WTC11 (cell line): ENCODE measurements around the gene TCEANC2. TPM values are rescaled to one million over a fixed set of nuclear protein-coding genes. Genes with fewer than 3 reads are reported as not detected.

ENCODE experiments used
- ATAC-seq: fragments of 200-7000 bp; cut with Tn5 transposase; 2 replicates; pipeline ENCODE4 v1.10.0; 2021; ENCODE audit warnings: mild to moderate bottlenecking, moderate library complexity
- CTCF ChIA-PET: fragments of 300-600 bp; sonication (Branson Sonifier 250); formaldehyde crosslinking; loops from one replicate; lab custom pipeline; 2021; ENCODE audit warnings: antibody characterized with exemption; lab: Charles Lee
- POLR2A ChIA-PET: fragments of 350-600 bp; sonication (Branson Sonifier 250); formaldehyde crosslinking; loops from one replicate; lab custom pipeline; 2021; ENCODE audit warnings: antibody characterized with exemption; lab: Charles Lee
- DNase-seq: peaks from one replicate; pipeline ENCODE4 v3.0.0; 2021; ENCODE audit warnings: low spot score
- H3K27ac Mint-ChIP-seq: 2 replicates; pipeline ENCODE4 v1.8.0; 2021; ENCODE audit warnings: mixed read lengths
- H3K27me3 Mint-ChIP-seq: 2 replicates; pipeline ENCODE4 v1.8.0; 2021; ENCODE audit warnings: low read depth, mild to moderate bottlenecking, moderate library complexity, mixed read lengths
- H3K36me3 Mint-ChIP-seq: 2 replicates; pipeline ENCODE4 v1.8.0; 2021; ENCODE audit warnings: mixed read lengths
- H3K4me1 Mint-ChIP-seq: 2 replicates; pipeline ENCODE4 v1.8.0; 2022; ENCODE audit warnings: mixed read lengths
- H3K4me3 Mint-ChIP-seq: 2 replicates; pipeline ENCODE4 v1.8.0; 2021; ENCODE audit warnings: mild to moderate bottlenecking, moderate library complexity, mixed read lengths
- H3K9me3 Mint-ChIP-seq: 2 replicates; pipeline ENCODE4 v1.8.0; 2021; ENCODE audit warnings: mixed read lengths
- AR ChIP-seq: fragments of 250-450 bp; sonication (Bioruptor Pico); IDR thresholded peaks from 2 replicates; pipeline ENCODE4 v1.9.0; 2021; ENCODE audit warnings: mild to moderate bottlenecking
- CBFB ChIP-seq: sonication (generic); formaldehyde crosslinking; IDR thresholded peaks from 2 replicates; pipeline ENCODE4 v1.8.1; 2022; ENCODE audit warnings: mild to moderate bottlenecking, low read depth, missing genetic modification reagents
- CDX4 ChIP-seq: fragments of 250-450 bp; sonication (Bioruptor Pico); IDR thresholded peaks from 2 replicates; pipeline ENCODE4 v1.9.0; 2021; ENCODE audit warnings: moderate library complexity, mild to moderate bottlenecking, inconsistent platforms, borderline replicate concordance
- ELF4 ChIP-seq: sonication (generic); formaldehyde crosslinking; IDR thresholded peaks from 2 replicates; pipeline ENCODE4 v1.8.1; 2022; ENCODE audit warnings: low read depth, mild to moderate bottlenecking, moderate library complexity, missing genetic modification reagents
- ETV6 ChIP-seq: sonication (generic); formaldehyde crosslinking; IDR thresholded peaks from 2 replicates; pipeline ENCODE4 v1.8.1; 2022; ENCODE audit warnings: mild to moderate bottlenecking, missing genetic modification reagents
- IRF2 ChIP-seq: sonication (generic); formaldehyde crosslinking; IDR thresholded peaks from 2 replicates; pipeline ENCODE4 v1.8.0; 2022; ENCODE audit warnings: low read depth, missing genetic modification reagents, borderline replicate concordance
- JAZF1 ChIP-seq: fragments of 250-450 bp; sonication (Bioruptor Pico); IDR thresholded peaks from 2 replicates; pipeline ENCODE4 v1.9.0; 2021; ENCODE audit warnings: moderate library complexity, mild to moderate bottlenecking, inconsistent platforms
- MXD4 ChIP-seq: fragments of 250-450 bp; sonication (Bioruptor Pico); IDR thresholded peaks from 2 replicates; pipeline ENCODE4 v1.8.0; 2021; ENCODE audit warnings: mild to moderate bottlenecking, moderate library complexity, borderline replicate concordance
- MYBL2 ChIP-seq: sonication (generic); formaldehyde crosslinking; IDR thresholded peaks from 2 replicates; pipeline ENCODE4 v1.8.1; 2023; ENCODE audit warnings: mild to moderate bottlenecking, moderate library complexity, missing genetic modification reagents
- NR2C2 ChIP-seq: sonication (generic); formaldehyde crosslinking; IDR thresholded peaks from 2 replicates; pipeline ENCODE4 v1.8.0; 2022; ENCODE audit warnings: mild to moderate bottlenecking, missing genetic modification reagents
- OVOL2 ChIP-seq: fragments of 250-450 bp; sonication (Bioruptor Pico); IDR thresholded peaks from 2 replicates; pipeline ENCODE4 v1.9.0; 2021; ENCODE audit warnings: mild to moderate bottlenecking, borderline replicate concordance
- PRRX2 ChIP-seq: fragments of 250-450 bp; sonication (Bioruptor Pico); IDR thresholded peaks from 2 replicates; pipeline ENCODE4 v1.8.0; 2021; ENCODE audit warnings: mild to moderate bottlenecking
- RELA ChIP-seq: sonication (generic); formaldehyde crosslinking; IDR thresholded peaks from 2 replicates; pipeline ENCODE4 v1.8.1; 2022; ENCODE audit warnings: missing genetic modification reagents, mild to moderate bottlenecking, borderline replicate concordance
- RORB ChIP-seq: fragments of 250-450 bp; sonication (Bioruptor Pico); IDR thresholded peaks from 2 replicates; pipeline ENCODE4 v1.9.0; 2021; ENCODE audit warnings: mild to moderate bottlenecking
- SMAD4 ChIP-seq: sonication (generic); formaldehyde crosslinking; IDR thresholded peaks from 2 replicates; pipeline ENCODE4 v1.8.0; 2022; ENCODE audit warnings: mild to moderate bottlenecking, missing genetic modification reagents
- SOX15 ChIP-seq: fragments of 250-450 bp; sonication (Bioruptor Pico); IDR thresholded peaks from 2 replicates; pipeline ENCODE4 v1.9.0; 2021; ENCODE audit warnings: mild to moderate bottlenecking
- STAT6 ChIP-seq: sonication (generic); formaldehyde crosslinking; conservative IDR thresholded peaks from 2 replicates; pipeline ENCODE4 v1.8.1; 2023; ENCODE audit warnings: mild to moderate bottlenecking, low read depth, missing genetic modification reagents, moderate library complexity
- TEAD1 ChIP-seq: sonication (generic); formaldehyde crosslinking; IDR thresholded peaks from 2 replicates; pipeline ENCODE4 v1.8.0; 2022; ENCODE audit warnings: mild to moderate bottlenecking, missing genetic modification reagents
- USF1 ChIP-seq: sonication (generic); formaldehyde crosslinking; IDR thresholded peaks from 2 replicates; pipeline ENCODE4 v1.8.0; 2022; ENCODE audit warnings: mild to moderate bottlenecking, missing genetic modification reagents
- USF2 ChIP-seq: sonication (generic); formaldehyde crosslinking; IDR thresholded peaks from 2 replicates; pipeline ENCODE4 v1.8.1; 2023; ENCODE audit warnings: mild to moderate bottlenecking, missing genetic modification reagents, moderate library complexity
- ZBTB43 ChIP-seq: sonication (generic); formaldehyde crosslinking; IDR thresholded peaks from 2 replicates; pipeline ENCODE4 v1.8.1; 2023; ENCODE audit warnings: mild to moderate bottlenecking, missing genetic modification reagents
- ZNF232 ChIP-seq: sonication (generic); formaldehyde crosslinking; IDR thresholded peaks from 2 replicates; pipeline ENCODE4 v1.8.0; 2022; ENCODE audit warnings: mild to moderate bottlenecking, missing genetic modification reagents
- ZNF416 ChIP-seq: fragments of 250-450 bp; sonication (Bioruptor Pico); IDR thresholded peaks from 2 replicates; pipeline ENCODE4 v1.9.0; 2021; ENCODE audit warnings: mild to moderate bottlenecking, inconsistent platforms
- total RNA-seq: library from RNA; stranded (reverse); gene quantifications from 3 replicates; pipeline ENCODE4 v1.2.3, GENCODE V29; 2021

The TCEANC2 gene
- total RNA-seq, 1 experiment from 2014 or later, result 6.3 TPM

- Mint-ChIP-seq H3K4me1 (peaks cover 14% of the 10 kb centered on the region), H3K27me3 (peaks cover 17% of the 10 kb centered on the region), H3K4me3 (no peak overlapping the region), H3K36me3 (no peaks in the 10 kb centered on the region), H3K9me3 (no peaks in the 10 kb centered on the region), H3K27ac (no peak overlapping the region)
- ChIA-PET POLR2A (no interaction called here), CTCF (interaction anchor here (0.6 to 2.9 kb wide), 6 partner anchors 12 to 155 kb away, joined by 3 to 9 read pairs (median 3); no protein-coding TSS in a partner anchor)
- DNase-seq, result no peak
- TF ChIP-seq PRRX2 (CRISPR knock-in tag) (no peak), JAZF1 (no peak), IRF2 (no peak), USF1 (CRISPR knock-in tag) (no peak), STAT6 (no peak), AR (CRISPR knock-in tag) (no peak), ELF4 (CRISPR knock-in tag) (no peak), SMAD4 (CRISPR knock-in tag) (no peak), RELA (CRISPR knock-in tag) (no peak), NR2C2 (CRISPR knock-in tag) (no peak), CBFB (CRISPR knock-in tag) (no peak), RORB (CRISPR knock-in tag) (no peak), SOX15 (CRISPR knock-in tag) (no peak), MYBL2 (CRISPR knock-in tag) (no peak), MXD4 (no peak), ZBTB43 (no peak)
- ATAC-seq, result no peak
Observed at GRCh38 chr1:54117815-54118563, 64.6 kb downstream of the TCEANC2 start.

- no peak overlapping the region for H3K27ac Mint-ChIP-seq
- POLR2A ChIA-PET, result interaction anchor here (0.5 kb wide), 1 partner anchor 370 kb away, joined by 6 read pairs; no protein-coding TSS in a partner anchor
Observed at GRCh38 chr1:54118704-54119103, 65.3 kb downstream of the TCEANC2 start.

More at GRCh38 chr1:54118704-54119103, 65.3 kb downstream of the TCEANC2 start:
- Mint-ChIP-seq H3K27me3 (peaks cover 20% of the 10 kb centered on the region), H3K36me3 (no peaks in the 10 kb centered on the region), H3K4me1 (peaks cover 16% of the 10 kb centered on the region), H3K4me3 (no peak overlapping the region), H3K9me3 (no peaks in the 10 kb centered on the region)
- TF ChIP-seq USF2 (CRISPR knock-in tag) (no peak), ZNF232 (no peak), OVOL2 (CRISPR knock-in tag) (no peak), TEAD1 (no peak), CDX4 (no peak), ZNF416 (CRISPR knock-in tag) (no peak), ETV6 (CRISPR knock-in tag) (no peak)
- CTCF ChIA-PET, result interaction anchor here (0.6 to 2.9 kb wide), 6 partner anchors 11 to 154 kb away, joined by 3 to 9 read pairs (median 3); no protein-coding TSS in a partner anchor
- DNase-seq (no peak), ATAC-seq (no peak)
